H1 (cell line): ENCODE data around the gene CD47. TPM values are rescaled to one million over a fixed set of nuclear protein-coding genes. Genes with fewer than 3 reads are reported as not detected.

Source experiments
- CTCF ChIA-PET: fragments of 300-600 bp; sonication (Branson Sonifier 250); formaldehyde crosslinking; loops from one replicate; lab custom pipeline; 2021; ENCODE audit not compliant: partially characterized antibody; lab: Charles Lee
- POLR2A ChIA-PET: fragments of 300-600 bp; sonication (Branson Sonifier 250); formaldehyde crosslinking; loops from one replicate; lab custom pipeline; 2021; ENCODE audit warnings: inconsistent platforms; ENCODE audit not compliant: partially characterized antibody; lab: Charles Lee
- DNase-seq, 2 experiments: peaks; one replicate each; pipeline versions ENCODE4 v3.0.0 to v3.0.0-alpha.2; 2010 to 2022; ENCODE audit warnings: low spot score in 2 of 2, low read depth in 1 of 2, mixed read lengths in 1 of 2
- FAIRE-seq: peaks from 2 replicates; lab custom pipeline; 2011; peaks lifted over from hg19 to GRCh38; lab: Jason Lieb, UNC
- H2AFZ ChIP-seq: 2 replicates; pipeline ENCODE4 v1.8.1; 2012; ENCODE audit warnings: low read length, inconsistent platforms
- H2AK5ac ChIP-seq: 2 replicates; pipeline ENCODE4 v1.6.1; 2013; ENCODE audit warnings: low read depth, low read length
- H2BK120ac ChIP-seq: replicated peaks from 2 replicates; pipeline ENCODE3; 2013; ENCODE audit warnings: low read depth, low read length, inconsistent platforms
- H2BK12ac ChIP-seq: 2 replicates; pipeline ENCODE4 v1.6.1; 2013; ENCODE audit warnings: low read depth, low read length
- H2BK15ac ChIP-seq: 2 replicates; pipeline ENCODE4 v1.6.1; 2013; ENCODE audit warnings: low read length
- H2BK20ac ChIP-seq: 2 replicates; pipeline ENCODE4 v1.6.1; 2013; ENCODE audit warnings: low read length
- H2BK5ac ChIP-seq: 2 replicates; pipeline ENCODE4 v1.6.1; 2013; ENCODE audit warnings: low read depth, low read length
- H3K14ac ChIP-seq: 2 replicates; pipeline ENCODE4 v1.6.1; 2013; ENCODE audit warnings: inconsistent platforms; ENCODE audit not compliant: insufficient read length
- H3K18ac ChIP-seq: 2 replicates; pipeline ENCODE4 v1.6.1; 2013; ENCODE audit warnings: low read length; ENCODE audit errors: extremely low read depth
- H3K23ac ChIP-seq: 2 replicates; pipeline ENCODE4 v1.6.1; 2013; ENCODE audit warnings: inconsistent platforms; ENCODE audit not compliant: insufficient read length
- H3K23me2 ChIP-seq: 2 replicates; pipeline ENCODE4 v1.6.1; 2013; ENCODE audit warnings: low read depth, low read length
- H3K27ac ChIP-seq: 2 replicates; pipeline ENCODE4 v1.6.1; 2011; ENCODE audit warnings: low read depth, low read length, inconsistent platforms
- H3K27me3 ChIP-seq, 4 experiments: replicated peaks in 1 of 4; 1 replicate in 1 of 4; 2 replicates in 3 of 4; pipeline versions ENCODE4 v1.6.1 to v1.8.1; 2011 to 2013; ENCODE audit warnings: low read length in 3 of 4, mild to moderate bottlenecking in 3 of 4, inconsistent platforms in 2 of 4, mixed read lengths in 2 of 4, moderate library complexity in 1 of 4; ENCODE audit not compliant: control insufficient read depth in 3 of 4, insufficient read depth in 3 of 4; ENCODE audit errors: extremely low read depth in 1 of 4
- H3K36me3 ChIP-seq, 4 experiments: 2 replicates each; pipeline versions ENCODE4 v1.6.1 to v1.8.1; 2011 to 2013; ENCODE audit warnings: mild to moderate bottlenecking in 4 of 4, low read length in 3 of 4, moderate library complexity in 2 of 4, control low read depth in 1 of 4, inconsistent platforms in 1 of 4; ENCODE audit not compliant: insufficient read depth in 4 of 4, control insufficient read depth in 2 of 4
- H3K4ac ChIP-seq: replicated peaks from 2 replicates; pipeline ENCODE3; 2013; ENCODE audit warnings: low read length, low read depth, mixed read lengths, inconsistent platforms; ENCODE audit not compliant: insufficient read length
- H3K4me1 ChIP-seq, 4 experiments: replicated peaks in 1 of 4; 1 replicate in 1 of 4; 2 replicates in 3 of 4; pipeline versions ENCODE4 v1.6.1 to v1.8.1; 2011 to 2013; ENCODE audit warnings: low read length in 3 of 4, inconsistent platforms in 2 of 4, mixed read lengths in 1 of 4; ENCODE audit not compliant: insufficient read depth in 4 of 4, control insufficient read depth in 3 of 4
- H3K4me2 ChIP-seq, 2 experiments: 2 replicates each; pipeline versions ENCODE4 v1.6.1 to v1.8.1; 2011 to 2013; ENCODE audit warnings: low read depth in 2 of 2, low read length in 2 of 2, control low read depth in 1 of 2, inconsistent platforms in 1 of 2, mild to moderate bottlenecking in 1 of 2; ENCODE audit not compliant: insufficient read depth in 1 of 2
- H3K4me3 ChIP-seq, 4 experiments: fragments of 200-600, 300-600 bp in 1 of 4; sonication (generic), shearing (Covaris generic), sonication (Bioruptor Twin) in 1 of 4; 2 replicates each; pipeline versions ENCODE4 v1.5.1 to v1.8.1; 2011 to 2016; ENCODE audit warnings: low read length in 4 of 4, low read depth in 3 of 4, control low read depth in 2 of 4, inconsistent platforms in 2 of 4, mild to moderate bottlenecking in 2 of 4, mixed read lengths in 1 of 4, moderate library complexity in 1 of 4; ENCODE audit not compliant: insufficient read depth in 2 of 4; ENCODE audit errors: extremely low read depth in 1 of 4
- H3K56ac ChIP-seq: replicated peaks from 2 replicates; pipeline ENCODE3; 2013; ENCODE audit warnings: low read depth, mild to moderate bottlenecking, mixed read lengths, low read length, inconsistent platforms; ENCODE audit not compliant: insufficient read length
- H3K79me1 ChIP-seq: 2 replicates; pipeline ENCODE4 v1.6.1; 2013; ENCODE audit warnings: low read depth, low read length, control low read depth
- H3K79me2 ChIP-seq, 2 experiments: 2 replicates each; pipeline versions ENCODE4 v1.6.1 to v1.8.1; 2012 to 2013; ENCODE audit warnings: low read length in 2 of 2, mild to moderate bottlenecking in 2 of 2, inconsistent platforms in 1 of 2; ENCODE audit not compliant: insufficient read depth in 2 of 2, control insufficient read depth in 1 of 2
- H3K9ac ChIP-seq, 4 experiments: replicated peaks in 1 of 4; 1 replicate in 1 of 4; 2 replicates in 3 of 4; pipeline versions ENCODE4 v1.6.1 to v1.8.1; 2011 to 2013; ENCODE audit warnings: low read depth in 3 of 4, low read length in 3 of 4, control low read depth in 2 of 4, mild to moderate bottlenecking in 2 of 4, moderate library complexity in 2 of 4, inconsistent platforms in 1 of 4; ENCODE audit errors: extremely low read depth in 1 of 4
- H3K9me3 ChIP-seq, 2 experiments: 2 replicates each; pipeline versions ENCODE4 v1.6.1 to v1.8.1; 2012 to 2013; ENCODE audit warnings: mild to moderate bottlenecking in 2 of 2, moderate library complexity in 2 of 2, control low read depth in 1 of 2, inconsistent platforms in 1 of 2, low read depth in 1 of 2, low read length in 1 of 2, mixed read lengths in 1 of 2; ENCODE audit not compliant: insufficient read depth in 2 of 2
- H4K20me1 ChIP-seq, 2 experiments: replicated peaks in 1 of 2; 2 replicates each; pipeline versions ENCODE3 to v1.8.1; 2011 to 2013; ENCODE audit warnings: inconsistent platforms in 2 of 2, low read length in 2 of 2, mild to moderate bottlenecking in 1 of 2; ENCODE audit not compliant: insufficient read depth in 2 of 2, control insufficient read depth in 1 of 2
- H4K5ac ChIP-seq: 2 replicates; pipeline ENCODE4 v1.6.1; 2013; ENCODE audit warnings: low read length, low read depth, mixed read lengths, inconsistent platforms; ENCODE audit not compliant: insufficient read length
- H4K8ac ChIP-seq: 2 replicates; pipeline ENCODE4 v1.8.0; 2013; ENCODE audit warnings: mild to moderate bottlenecking, moderate library complexity, low read length, inconsistent platforms; ENCODE audit not compliant: insufficient read depth; ENCODE audit errors: extremely low read depth
- H4K91ac ChIP-seq: replicated peaks from 2 replicates; pipeline ENCODE3; 2013; ENCODE audit warnings: low read length, mixed read lengths, inconsistent platforms; ENCODE audit not compliant: insufficient read length
- ZNF274 ChIP-seq: IDR thresholded peaks from 2 replicates; pipeline ENCODE4 v1.7.0; 2012; ENCODE audit warnings: low read length, borderline replicate concordance; ENCODE audit errors: extremely low read depth
- WGBS, 2 experiments: shearing (Covaris generic) in 1 of 2; methylation state at CpG; one replicate each; pipeline versions ENCODE4 v1.1.6 to v1.1.7; 2013 to 2015; ENCODE audit warnings: low lambda C conversion rate in 2 of 2, mixed read lengths in 2 of 2, inconsistent platforms in 1 of 2, low coverage in 1 of 2, missing lambda C conversion rate in 1 of 2; ENCODE audit not compliant: insufficient replicate concordance in 2 of 2, insufficient coverage in 1 of 2, insufficient read length in 1 of 2; ENCODE audit errors: extremely low coverage in 1 of 2, missing lambda C conversion rate in 1 of 2; 5-methylcytosine and 5-hydroxymethylcytosine counted together
- polyA plus RNA-seq, 7 experiments: library from polyadenylated mRNA; depleted of rRNA in 3 of 7; stranded (reverse) in 5 of 7; unstranded in 2 of 7; fragments of >200 nt in 5 of 7; fragments of 200-250 nt in 2 of 7; gene quantifications; 1 replicate in 5 of 7; 2 replicates in 1 of 7; 4 replicates in 1 of 7; pipeline versions ENCODE4 v1.2.1 to v1.2.3, GENCODE V29; 2011 to 2013; ENCODE audit warnings: missing spikeins in 2 of 7, mixed read lengths in 2 of 7
- total RNA-seq: library from RNA; stranded (reverse); fragmentation: NEBNext Ultra II Directional; extraction: Animal tissue kit (Norgen Biotek cat#: 25700); gene quantifications from 2 replicates; pipeline ENCODE4 v1.2.1, GENCODE V29; 2021

CD47 gene
- total and polyA plus RNA-seq, 2 of the 8 experiments (the other 6 are each of a cell fraction or from before 2014, with no cell fraction given): 14.4 to 19.3 TPM

- H2AK5ac ChIP-seq: no peak overlapping the region
- H4K91ac ChIP-seq: no peak overlapping the region
- H3K4me2 ChIP-seq: no peak overlapping the region
- H4K8ac ChIP-seq: no peak overlapping the region
- no peak overlapping the region for H2BK15ac ChIP-seq
- H2BK120ac ChIP-seq: no peak overlapping the region
- H3K4me1 ChIP-seq: no peaks in the 10 kb centered on the region; a peak in 1 of 7 replicates
- POLR2A ChIA-PET: no interaction called here
- no peak overlapping the region for H3K56ac ChIP-seq
- no peak for TF ChIP-seq ZNF274
- no peaks in the 10 kb centered on the region for H3K9me3 ChIP-seq
- no peak overlapping the region for H3K9ac ChIP-seq
- CTCF ChIA-PET: interaction anchor here (1.0 kb wide), 2 partner anchors 68 to 114 kb away, joined by 3 to 6 read pairs; no protein-coding TSS in a partner anchor
- H3K27ac ChIP-seq: no peak overlapping the region
- no peak overlapping the region for H2BK12ac ChIP-seq
- H3K18ac ChIP-seq: no peak overlapping the region
- H3K79me1 ChIP-seq: no peaks in the 10 kb centered on the region
- H3K23ac ChIP-seq: no peak overlapping the region
- WGBS, 2 experiments: 83% methylated on average over 8 of the region's 8 CpGs; no CpG with 5 or more reads in 1 of the 2 experiments
- H3K27me3 ChIP-seq: no peaks in the 10 kb centered on the region
- no peak overlapping the region for H3K4ac ChIP-seq
- no peak overlapping the region for H2AFZ ChIP-seq
- H2BK20ac ChIP-seq: no peak overlapping the region
- no peak overlapping the region for H4K5ac ChIP-seq
- H2BK5ac ChIP-seq: no peak overlapping the region
- H3K36me3 ChIP-seq: no peaks in the 10 kb centered on the region
- DNase-seq (no peak), FAIRE-seq (no peak)
- H3K14ac ChIP-seq: no peak overlapping the region
- H3K79me2 ChIP-seq: no peaks in the 10 kb centered on the region
- no peaks in the 10 kb centered on the region for H3K23me2 ChIP-seq
- H4K20me1 ChIP-seq: no peaks in the 10 kb centered on the region
- H3K4me3 ChIP-seq: no peak overlapping the region
Measured at GRCh38 chr3:108042300-108042699, 48.5 kb downstream of the CD47 start.
